Measurements from ENCODE around the gene SEMA3G. TPM values are rescaled to one million over a fixed set of nuclear protein-coding genes. Genes with fewer than 3 reads are reported as not detected.

SEMA3G gene
- total RNA-seq, 3 donors from 2014 or later (not counting 1 experiment from before 2014, with no cell fraction given), result 0.07 to 0.55 TPM; not detected in 1

DNA sequence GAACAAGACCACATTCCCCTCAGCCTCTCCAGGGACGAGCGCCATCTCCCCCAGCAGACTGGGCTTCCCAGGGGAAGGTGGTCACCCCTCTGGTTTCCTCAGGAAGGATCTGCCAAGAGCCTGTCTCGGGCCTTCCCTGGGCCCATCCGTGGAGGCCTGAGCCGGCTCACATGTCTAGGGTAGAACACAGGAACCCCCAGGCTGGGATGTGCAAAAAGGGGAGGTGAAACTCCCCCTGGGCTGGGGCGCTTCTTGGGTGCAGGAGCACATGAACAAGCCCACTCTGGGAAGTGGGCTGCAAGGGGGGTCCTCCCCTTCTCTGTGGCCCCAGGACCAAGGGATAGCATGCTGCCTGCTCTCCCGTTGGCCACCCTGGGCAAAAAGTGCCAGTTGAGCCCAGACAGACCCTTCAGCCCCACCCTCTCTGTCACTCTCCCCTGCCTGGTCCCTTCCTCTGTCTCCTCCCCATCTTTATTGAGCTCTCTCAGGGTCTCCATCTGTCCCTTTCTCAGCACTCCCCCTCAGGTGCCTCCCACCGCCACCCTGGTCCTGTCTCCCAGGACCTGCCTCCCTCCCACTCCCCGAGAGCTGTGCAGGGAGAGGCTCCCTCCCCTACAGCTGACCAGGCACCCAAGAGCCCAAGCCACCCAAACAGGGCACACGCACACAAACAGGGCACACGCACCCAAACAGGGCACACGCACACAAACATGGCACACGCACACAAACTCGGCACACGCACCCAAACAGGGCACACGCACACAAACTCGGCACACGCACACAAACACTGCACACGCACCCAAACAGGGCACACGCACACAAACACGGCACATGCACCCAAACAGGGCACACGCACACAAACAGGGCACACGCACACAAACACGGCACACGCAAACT, 864 bp downstream of the SEMA3G start:
- WGBS (ENCODE audit: insufficient coverage), result 88% methylated on average over 25 of the region's 25 CpGs

GRCh38 chr3:52443268-52443610, 1.7 kb downstream of the SEMA3G start:
- 92% methylated on average over 7 of the region's 8 CpGs for WGBS (ENCODE audit: insufficient coverage)
- Mint-ChIP-seq H3K36me3 (no peaks in the 10 kb centered on the region), H3K4me1 (peaks cover 6% of the 10 kb centered on the region in 2 donors), H3K9me3 (no peaks in the 10 kb centered on the region), H3K27me3 (ENCODE audit: low read depth in 2 of 2) (no peaks in the 10 kb centered on the region), H3K4me3 (no peak overlapping the region), H3K27ac (no peak overlapping the region)
- no peaks in the 10 kb centered on the region for H3K9me3 ChIP-seq (ENCODE audit: control insufficient read depth, insufficient read depth, low read length)
- H3K4me3 ChIP-seq (ENCODE audit: low read length), result no peak overlapping the region
- H3K36me3 ChIP-seq (ENCODE audit: control insufficient read depth, insufficient read depth, low read length), result no peaks in the 10 kb centered on the region
- peaks cover 12% of the 10 kb centered on the region for H3K4me1 ChIP-seq (ENCODE audit: control insufficient read depth, insufficient read depth, low read length)
- intact Hi-C loops (cut with micrococcal nuclease), result no loop called here
- no peak for TF ChIP-seq CTCF (IDR thresholded peaks at IDR 0.05)
- H3K27ac ChIP-seq (ENCODE audit: low read length), result no peak overlapping the region
- ATAC-seq, result no peak
- H3K27me3 ChIP-seq (ENCODE audit: control insufficient read depth, insufficient read depth, low read length), result no peaks in the 10 kb centered on the region
- no peak for DNase-seq

More for the DNA sequence above, 864 bp downstream of the SEMA3G start:
- peaks cover 6% of the 10 kb centered on the region in 2 donors for H3K4me1 Mint-ChIP-seq
- Histone ChIP-seq H3K27me3 (ENCODE audit: control insufficient read depth, insufficient read depth, low read length) (no peaks in the 10 kb centered on the region), H3K27ac (ENCODE audit: low read length) (no peak overlapping the region), H3K4me1 (ENCODE audit: control insufficient read depth, insufficient read depth, low read length) (peaks cover 12% of the 10 kb centered on the region), H3K9me3 (ENCODE audit: control insufficient read depth, insufficient read depth, low read length) (no peaks in the 10 kb centered on the region), H3K4me3 (ENCODE audit: low read length) (no peak overlapping the region), H3K36me3 (ENCODE audit: control insufficient read depth, insufficient read depth, low read length) (no peaks in the 10 kb centered on the region)
- H3K9me3 Mint-ChIP-seq, result no peaks in the 10 kb centered on the region
- no peak overlapping the region for H3K4me3 Mint-ChIP-seq
- intact Hi-C loops (cut with micrococcal nuclease), result no loop called here
- H3K36me3 Mint-ChIP-seq, result no peaks in the 10 kb centered on the region
- H3K27me3 Mint-ChIP-seq (ENCODE audit: low read depth in 2 of 2), result no peaks in the 10 kb centered on the region
- TF ChIP-seq CTCF (IDR thresholded peaks at IDR 0.05), result no peak
- no peak overlapping the region for H3K27ac Mint-ChIP-seq
- no peak for ATAC-seq
- DNase-seq, result no peak

DNA sequence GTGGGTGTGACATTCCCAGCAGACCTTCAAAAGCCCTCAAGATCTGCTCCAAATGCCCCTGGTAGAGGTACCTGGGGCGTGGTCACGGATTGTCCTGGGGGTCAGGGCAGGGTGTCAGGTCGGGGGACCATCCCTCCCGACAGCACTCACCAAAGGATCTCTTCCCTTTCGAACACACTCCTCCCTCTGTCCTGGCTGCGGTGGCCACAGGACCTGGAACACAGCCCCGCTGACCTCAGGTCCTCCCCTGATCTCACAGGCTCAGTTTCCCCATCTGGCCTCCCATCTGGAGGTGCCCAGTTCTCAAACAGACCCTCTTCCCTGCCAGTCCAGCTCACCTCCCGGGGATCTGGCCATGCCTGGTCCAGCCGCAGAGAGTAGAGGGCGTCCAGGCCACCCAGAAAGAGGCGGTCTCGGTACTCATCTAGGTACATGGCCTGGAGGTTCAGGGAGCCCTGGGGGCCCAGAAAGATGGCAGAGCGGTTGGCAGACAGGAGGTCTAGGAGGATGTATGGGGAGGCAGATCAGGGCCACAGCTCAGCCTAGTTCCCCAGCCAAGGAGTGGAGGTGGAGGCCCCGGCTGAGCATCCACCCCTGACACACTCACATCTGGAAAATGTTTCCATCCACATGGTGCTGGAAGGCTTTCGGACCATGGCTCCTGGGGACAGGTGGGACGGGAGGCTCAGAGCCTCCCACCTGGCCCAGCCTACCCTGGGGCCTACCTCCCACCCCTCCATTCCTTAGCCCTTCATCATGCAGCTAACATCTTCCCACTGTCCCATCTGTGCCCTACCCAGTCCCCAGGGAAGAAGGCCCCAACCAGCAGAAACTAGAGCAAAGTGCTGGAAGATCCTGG, 2.3 kb downstream of the SEMA3G start:
- Histone ChIP-seq H3K4me3 (ENCODE audit: low read length) (no peak overlapping the region), H3K27ac (ENCODE audit: low read length) (no peak overlapping the region), H3K9me3 (ENCODE audit: control insufficient read depth, insufficient read depth, low read length) (no peaks in the 10 kb centered on the region), H3K27me3 (ENCODE audit: control insufficient read depth, insufficient read depth, low read length) (no peaks in the 10 kb centered on the region), H3K36me3 (ENCODE audit: control insufficient read depth, insufficient read depth, low read length) (no peaks in the 10 kb centered on the region), H3K4me1 (ENCODE audit: control insufficient read depth, insufficient read depth, low read length) (peaks cover 12% of the 10 kb centered on the region)
- ATAC-seq (no peak), DNase-seq (no peak)
- Mint-ChIP-seq H3K27ac (no peak overlapping the region), H3K9me3 (no peaks in the 10 kb centered on the region), H3K36me3 (no peaks in the 10 kb centered on the region), H3K4me1 (peaks cover 6% of the 10 kb centered on the region in 2 donors), H3K27me3 (ENCODE audit: low read depth in 2 of 2) (no peaks in the 10 kb centered on the region), H3K4me3 (no peak overlapping the region)
- TF ChIP-seq CTCF (IDR thresholded peaks at IDR 0.05), result no peak
- intact Hi-C loops (cut with micrococcal nuclease), result no loop called here
- WGBS (ENCODE audit: insufficient coverage), result 91% methylated on average over 16 of the region's 16 CpGs
